Coronary artery (tissue), 2 donors: Measurements from ENCODE around the gene PRKACB.

ENCODE experiments used
- DNase-seq: peaks from one replicate; pipeline ENCODE4 v3.0.0-alpha.2; 2017; ENCODE audit warnings: low spot score
- H3K27ac ChIP-seq, 2 donors: fragments of 200-600 bp; sonication (generic); one replicate each; pipeline ENCODE4 v1.5.1; 2016 to 2019
- H3K4me3 ChIP-seq: fragments of 200-600 bp; sonication (generic); 2 replicates; pipeline ENCODE4 v1.5.1; 2016; ENCODE audit warnings: mild to moderate bottlenecking, moderate library complexity
- CTCF ChIP-seq: fragments of 200-600 bp; sonication (generic); IDR thresholded peaks from one replicate; pipeline ENCODE4 v1.5.1; 2019; ENCODE audit warnings: antibody characterized with exemption

PRKACB gene

DNA sequence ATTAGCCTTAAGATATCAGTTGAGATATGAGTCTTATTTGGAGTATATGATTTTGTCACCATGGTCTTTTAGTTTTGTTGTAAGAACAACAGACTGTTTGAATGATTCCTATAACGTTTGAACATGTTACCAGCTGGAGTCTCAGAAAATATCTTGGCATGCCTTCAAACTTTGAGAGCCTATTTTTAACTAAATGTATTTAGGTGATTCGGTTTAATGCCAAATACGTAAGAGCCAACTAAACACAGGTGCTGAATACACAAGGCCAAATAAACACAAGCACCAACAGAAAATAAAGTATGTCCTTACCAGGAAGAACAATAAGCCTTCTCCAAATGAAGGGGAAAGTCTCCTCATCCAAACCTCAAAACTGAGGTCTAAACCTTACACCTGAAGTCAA lies 48.6 kb downstream of the PRKACB start:
- no peak for TF ChIP-seq CTCF
- DNase-seq: no peak
- Histone ChIP-seq H3K27ac (no peak overlapping the region), H3K4me3 (no peak overlapping the region)

GRCh38 chr1:84198832-84199231 lies 54.8 kb downstream of the PRKACB start:
- no peak for TF ChIP-seq CTCF
- DNase-seq: no peak
- no peak overlapping the region for H3K27ac ChIP-seq
- H3K4me3 ChIP-seq: no peak overlapping the region

GRCh38 chr1:84199257-84199656 lies 55.2 kb downstream of the PRKACB start:
- no peak for TF ChIP-seq CTCF
- H3K4me3 ChIP-seq: no peak overlapping the region
- H3K27ac ChIP-seq: no peak overlapping the region
- DNase-seq: no peak

DNA sequence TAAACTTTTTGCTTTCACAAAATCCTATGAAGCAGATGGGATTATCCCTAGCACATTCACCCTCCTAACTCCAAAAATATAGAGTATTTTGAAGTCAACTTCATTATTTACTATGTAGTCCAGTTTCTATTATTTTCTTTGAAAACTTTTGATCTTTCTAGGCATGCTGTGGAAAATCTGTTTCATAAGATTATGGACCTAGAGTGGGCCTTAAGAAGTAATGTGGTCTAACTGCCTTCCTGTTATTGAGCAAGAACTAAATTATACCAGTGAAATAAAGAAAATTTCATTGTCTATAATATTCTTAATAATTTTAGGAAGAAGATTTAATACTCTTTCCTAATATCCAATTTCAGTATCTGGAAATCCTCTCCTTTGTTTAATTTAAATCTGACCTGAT lies 58.1 kb downstream of the PRKACB start:
- DNase-seq: no peak
- TF ChIP-seq CTCF: no peak
- Histone ChIP-seq H3K27ac (no peak overlapping the region), H3K4me3 (no peak overlapping the region)

GRCh38 chr1:84206375-84206774 lies 62.3 kb downstream of the PRKACB start:
- H3K27ac ChIP-seq: no peak overlapping the region
- TF ChIP-seq CTCF: no peak
- DNase-seq: no peak
- no peak overlapping the region for H3K4me3 ChIP-seq

- H3K4me3 ChIP-seq: no peak overlapping the region
- TF ChIP-seq CTCF: no peak
- H3K27ac ChIP-seq: no peak overlapping the region
- DNase-seq: no peak
Observed at GRCh38 chr1:84208935-84209334, 64.9 kb downstream of the PRKACB start.

- H3K27ac ChIP-seq: no peak overlapping the region
- no peak for TF ChIP-seq CTCF
- H3K4me3 ChIP-seq: no peak overlapping the region
- no peak for DNase-seq
Observed at GRCh38 chr1:84214115-84214956, 70.3 kb downstream of the PRKACB start.
